AG04450 (cell line): ENCODE results near the gene AANAT. TPM values are rescaled to one million over a fixed set of nuclear protein-coding genes. Genes with fewer than 3 reads are reported as not detected.
"Not testable (repeated sequence)": the region's sequence is repeated elsewhere in the genome, so short reads cannot be mapped to it uniquely, and the experiment has no call there.

ENCODE experiments used
- CTCF ChIA-PET: fragments of 300-600, 350-600 bp; formaldehyde crosslinking; extraction: SDS; loops from one replicate; lab custom pipeline; 2022; ENCODE audit warnings: antibody characterized with exemption, inconsistent platforms; lab: Charles Lee
- POLR2A ChIA-PET: fragments of 350-600 bp; formaldehyde crosslinking; extraction: SDS; loops from one replicate; lab custom pipeline; 2021; ENCODE audit warnings: antibody characterized with exemption, inconsistent platforms; lab: Yijun Ruan, JAX
- DNase-seq: peaks from one replicate; pipeline ENCODE4 v3.0.0-alpha.2; 2011; ENCODE audit warnings: low read depth, low spot score
- H3K27ac ChIP-seq: one replicate; pipeline ENCODE4 v1.5.1; 2012; ENCODE audit warnings: low read depth, low read length, control low read depth
- H3K27me3 ChIP-seq: one replicate; pipeline ENCODE4 v1.6.0; 2012; ENCODE audit warnings: low read length; ENCODE audit not compliant: control insufficient read depth, insufficient read depth
- H3K4me3 ChIP-seq: 2 replicates; pipeline ENCODE4 v1.5.1; 2011; ENCODE audit warnings: mild to moderate bottlenecking, low read depth, low read length, control low read depth
- H3K9me3 ChIP-seq: 2 replicates; pipeline ENCODE4 v1.5.1; 2012; ENCODE audit warnings: low read length; ENCODE audit not compliant: control insufficient read depth, insufficient read depth
- CTCF ChIP-seq: IDR thresholded peaks from 2 replicates; pipeline ENCODE4 v1.5.1; 2011; ENCODE audit warnings: low read depth, low read length, control low read depth, inconsistent platforms
- polyA plus RNA-seq: library from polyadenylated mRNA; depleted of rRNA; stranded (reverse); fragments of >200 nt; gene quantifications from 2 replicates; pipeline ENCODE4 v1.2.3, GENCODE V29; 2011

Gene AANAT
- polyA plus RNA-seq, 1 experiment, result not detected

GRCh38 chr17:76504117-76504516 is 36.7 kb downstream of the AANAT start:
- POLR2A ChIA-PET, result no interaction called here
- Histone ChIP-seq H3K9me3 (no peaks in the 10 kb centered on the region; the same call in 1 of the 2 replicates), H3K27ac (no peak overlapping the region), H3K4me3 (no peak overlapping the region), H3K27me3 (peaks cover 5% of the 10 kb centered on the region)
- CTCF ChIA-PET, result interaction anchor here (0.6 to 6.6 kb wide), 9 partner anchors 21 to 167 kb away, joined by 3 to 121 read pairs (median 3); partner anchors contain the start of gene AANAT
- DNase-seq, result no peak
- TF ChIP-seq CTCF, result peak; percentile 35

- H3K9me3 ChIP-seq, result no peaks in the 10 kb centered on the region; the same call in 1 of the 2 replicates
- DNase-seq, result no peak
- POLR2A ChIA-PET, result no interaction called here
- peaks cover 5% of the 10 kb centered on the region for H3K27me3 ChIP-seq
- no peak overlapping the region for H3K4me3 ChIP-seq
- no peak overlapping the region for H3K27ac ChIP-seq
- CTCF ChIA-PET, result interaction anchor here (0.6 to 6.6 kb wide), 15 partner anchors 8 to 122 kb away, joined by 3 to 121 read pairs (median 4); partner anchors contain the start of genes AANAT and SPHK1
- TF ChIP-seq CTCF, result peak; percentile 87
Observed at GRCh38 chr17:76506408-76507345, 39.3 kb downstream of the AANAT start.

GRCh38 chr17:76508472-76509063 is 41.2 kb downstream of the AANAT start:
- DNase-seq, H3K9me3 ChIP-seq, H3K27ac ChIP-seq, H3K27me3 ChIP-seq, H3K4me3 ChIP-seq: not testable (repeated sequence)
- ChIA-PET POLR2A (interaction anchor here (0.9 kb wide), 1 partner anchor 11 kb away, joined by 4 read pairs; no protein-coding TSS in a partner anchor), CTCF (interaction anchor here (0.7 to 6.6 kb wide), 10 partner anchors 14 to 206 kb away, joined by 3 to 121 read pairs (median 7); partner anchors contain the start of genes AANAT and SPHK1)

- DNase-seq, result no peak
- Histone ChIP-seq H3K27me3 (peaks cover 5% of the 10 kb centered on the region), H3K9me3 (no peaks in the 10 kb centered on the region), H3K4me3 (no peak overlapping the region), H3K27ac (no peak overlapping the region)
- TF ChIP-seq CTCF, result no peak
- POLR2A ChIA-PET, result interaction anchor here (0.7 to 1.2 kb wide), 3 partner anchors 9 to 206 kb away, joined by 4 to 8 read pairs (median 7); no protein-coding TSS in a partner anchor
- CTCF ChIA-PET, result interaction anchor here (0.6 to 5.4 kb wide), 9 partner anchors 10 to 418 kb away, joined by 3 to 28 read pairs (median 6); partner anchors contain the start of gene UBE2O
Observed at GRCh38 chr17:76510831-76511244, 43.4 kb downstream of the AANAT start.

GRCh38 chr17:76511668-76512365 is 44.4 kb downstream of the AANAT start:
- no peak overlapping the region for H3K4me3 ChIP-seq
- POLR2A ChIA-PET, result interaction anchor here (1.2 kb wide), 1 partner anchor 35 kb away, joined by 4 read pairs; no protein-coding TSS in a partner anchor
- no peak overlapping the region for H3K27ac ChIP-seq
- DNase-seq, result no peak
- CTCF ChIA-PET, result interaction anchor here (0.9 to 5.4 kb wide), 5 partner anchors 11 to 113 kb away, joined by 3 to 28 read pairs (median 7); no protein-coding TSS in a partner anchor
- no peak for TF ChIP-seq CTCF
- H3K9me3 ChIP-seq, result no peaks in the 10 kb centered on the region
- peaks cover 5% of the 10 kb centered on the region for H3K27me3 ChIP-seq
